Gastrocnemius medialis (tissue), 4 donors: ENCODE data around the gene CCNC. TPM values are rescaled to one million over a fixed set of nuclear protein-coding genes. Genes with fewer than 3 reads are reported as not detected.

Experiments used
- ATAC-seq, 2 donors: fragments of 150-250 bp; one replicate each; pipeline ENCODE4 v1.9.1; 2016
- DNase-seq, 2 donors: peaks; one replicate each; pipeline ENCODE4 v3.0.0-alpha.2; 2019
- H3K27ac ChIP-seq, 4 donors: fragments of 200-600 bp; sonication (generic); 1 replicate in 1 of 4; 2 replicates in 3 of 4; pipeline ENCODE4 v1.5.1; 2016 to 2018; ENCODE audit warnings: mild to moderate bottlenecking in 2 of 4, moderate library complexity in 1 of 4
- H3K27me3 ChIP-seq, 3 donors: fragments of 200-600 bp; sonication (generic) in 2 of 3; 1 replicate in 1 of 3; 2 replicates in 2 of 3; pipeline versions ENCODE4 v1.5.1 to v1.6.0; 2016 to 2019; ENCODE audit warnings: mild to moderate bottlenecking in 1 of 3, moderate library complexity in 1 of 3
- H3K36me3 ChIP-seq, 2 donors: fragments of 200-600 bp; sonication (generic) in 1 of 2; one replicate each; pipeline ENCODE4 v1.5.1; 2017 to 2018
- H3K4me1 ChIP-seq, 2 donors: fragments of 200-600 bp; sonication (generic) in 1 of 2; one replicate each; pipeline ENCODE4 v1.5.1; 2016 to 2017; ENCODE audit warnings: mild to moderate bottlenecking in 2 of 2
- H3K4me3 ChIP-seq, 4 donors: fragments of 200-600 bp; sonication (generic) in 3 of 4; 1 replicate in 1 of 4; 2 replicates in 3 of 4; pipeline ENCODE4 v1.5.1; 2016 to 2019; ENCODE audit warnings: mild to moderate bottlenecking in 2 of 4
- H3K9me3 ChIP-seq, 3 donors: fragments of 200-600 bp; sonication (generic) in 2 of 3; 1 replicate in 1 of 3; 2 replicates in 2 of 3; pipeline ENCODE4 v1.5.1; 2016 to 2019
- POLR2A ChIP-seq, 2 donors: fragments of 450-650 bp; IDR thresholded peaks; one replicate each; pipeline ENCODE4 v1.6.1; 2017; ENCODE audit warnings: antibody characterized with exemption in 2 of 2, mild to moderate bottlenecking in 2 of 2, moderate library complexity in 2 of 2
- in situ Hi-C, 4 donors: fragments of 200-750 bp; cut with MboI; loops; one replicate each; pipeline versions ENCODE4 v1.15.0 to v1.8.0; 2017; ENCODE audit warnings: low sequenced_read_pairs in 4 of 4
- intact Hi-C: fragments of 100-400 bp; cut with DNase I; formaldehyde crosslinking; loops from one replicate; pipeline ENCODE4 v1.15.1; 2023; ENCODE audit warnings: low total_unique reads
- total RNA-seq, 4 donors: library from RNA; depleted of rRNA; stranded (reverse); fragments of >200 nt; gene quantifications; one replicate each; pipeline versions ENCODE4 v1.1.0 to v1.2.3, GENCODE V29; 2016
- TF ChIP-seq, protein P1 (sequence below), 5 experiments: fragments of 450-650 bp in 3 of 5; fragments of 200-600 bp in 2 of 5; sonication (generic) in 2 of 5; IDR thresholded peaks in 4 of 5; conservative IDR thresholded peaks in 1 of 5; 1 replicate in 4 of 5; 2 replicates in 1 of 5; pipeline ENCODE4 v1.5.1; 2016 to 2019; ENCODE audit warnings: antibody characterized with exemption in 5 of 5, mild to moderate bottlenecking in 3 of 5, moderate library complexity in 3 of 5

CCNC gene
- total RNA-seq, 4 donors from 2014 or later: 18.1 to 45.4 (median 25.8) TPM

DNA sequence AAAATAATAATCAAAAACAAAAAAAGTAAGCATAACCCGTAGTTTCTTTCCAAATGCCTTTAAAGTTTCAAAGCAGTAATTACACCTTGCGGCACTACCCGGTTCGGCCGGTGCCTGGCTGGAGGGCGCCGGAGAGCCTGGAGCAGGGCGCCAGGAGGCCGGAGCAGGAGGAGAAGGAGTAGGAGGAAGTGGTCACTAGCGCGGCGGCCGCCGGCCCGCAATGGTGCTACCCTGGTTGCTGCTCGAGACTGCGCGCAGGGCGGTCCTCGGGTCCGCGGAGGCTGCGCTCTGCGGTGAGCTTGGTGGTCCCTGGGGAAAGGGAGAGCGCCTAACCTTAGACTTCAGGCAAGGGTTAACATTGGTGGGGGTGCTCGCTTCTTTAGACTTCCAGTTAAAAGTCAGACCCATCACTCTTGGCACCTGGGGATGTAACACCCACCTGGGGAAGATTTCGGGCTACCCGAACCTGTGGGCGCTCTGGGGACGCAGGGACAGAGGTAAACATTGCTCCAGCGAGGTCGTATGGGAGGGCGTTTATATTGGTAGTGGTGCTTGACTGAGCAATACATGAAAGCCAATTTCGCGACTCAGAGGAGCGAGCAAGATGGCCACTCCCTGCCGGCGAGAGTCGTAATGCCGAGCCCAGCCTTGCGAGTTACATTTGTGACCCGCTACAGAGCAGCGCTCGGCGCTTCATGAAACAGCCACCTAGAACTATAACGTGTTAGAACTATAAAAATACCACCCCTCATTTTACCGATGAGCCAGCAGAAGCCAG lies 47.4 kb downstream of the CCNC start:
- TF ChIP-seq POLR2A (IDR thresholded peaks at IDR 0.05): peak; percentile 87 to 88
- TF ChIP-seq, protein P1, sequence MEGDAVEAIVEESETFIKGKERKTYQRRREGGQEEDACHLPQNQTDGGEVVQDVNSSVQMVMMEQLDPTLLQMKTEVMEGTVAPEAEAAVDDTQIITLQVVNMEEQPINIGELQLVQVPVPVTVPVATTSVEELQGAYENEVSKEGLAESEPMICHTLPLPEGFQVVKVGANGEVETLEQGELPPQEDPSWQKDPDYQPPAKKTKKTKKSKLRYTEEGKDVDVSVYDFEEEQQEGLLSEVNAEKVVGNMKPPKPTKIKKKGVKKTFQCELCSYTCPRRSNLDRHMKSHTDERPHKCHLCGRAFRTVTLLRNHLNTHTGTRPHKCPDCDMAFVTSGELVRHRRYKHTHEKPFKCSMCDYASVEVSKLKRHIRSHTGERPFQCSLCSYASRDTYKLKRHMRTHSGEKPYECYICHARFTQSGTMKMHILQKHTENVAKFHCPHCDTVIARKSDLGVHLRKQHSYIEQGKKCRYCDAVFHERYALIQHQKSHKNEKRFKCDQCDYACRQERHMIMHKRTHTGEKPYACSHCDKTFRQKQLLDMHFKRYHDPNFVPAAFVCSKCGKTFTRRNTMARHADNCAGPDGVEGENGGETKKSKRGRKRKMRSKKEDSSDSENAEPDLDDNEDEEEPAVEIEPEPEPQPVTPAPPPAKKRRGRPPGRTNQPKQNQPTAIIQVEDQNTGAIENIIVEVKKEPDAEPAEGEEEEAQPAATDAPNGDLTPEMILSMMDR (IDR thresholded peaks at IDR 0.05 in 4 of 5, conservative IDR thresholded peaks at IDR 0.05 in 1 of 5): peak; percentile 82 to 97 (median 91)
- Histone ChIP-seq H3K4me1 (peaks cover 7 to 13% of the 10 kb centered on the region in 2 donors), H3K4me3 (peak overlapping the region; percentile 78 to 93 (median 90)), H3K36me3 (no peaks in the 10 kb centered on the region), H3K27ac (peak overlapping the region; percentile 88 to 93 (median 90)), H3K27me3 (no peaks in the 10 kb centered on the region), H3K9me3 (no peaks in the 10 kb centered on the region)
- DNase-seq (peak; percentile 76 to 80), ATAC-seq (peak; percentile 91 to 94)
- intact Hi-C loops (loop anchor here (1.0 kb wide), 2 partner anchors 47 to 225 kb away; partner anchors contain the start of gene CCNC), in situ Hi-C loops (no loop called here)

- peaks cover 11 to 18% of the 10 kb centered on the region in 2 donors for H3K4me1 ChIP-seq
- H3K36me3 ChIP-seq: no peaks in the 10 kb centered on the region
- no peaks in the 10 kb centered on the region for H3K27me3 ChIP-seq
- in situ Hi-C loops (loop anchor here in 3 of 4 donors (10.0 kb wide), 3 partner anchors 45 to 95 kb away; partner anchors contain the start of genes CCNC (in 2 of the 3) and PNISR (in 1 of the 3)), intact Hi-C loops (no loop called here)
- DNase-seq (no peak), ATAC-seq (no peak)
- no peak overlapping the region for H3K4me3 ChIP-seq
- TF ChIP-seq, protein P1 (IDR thresholded peaks at IDR 0.05 in 4 of 5, conservative IDR thresholded peaks at IDR 0.05 in 1 of 5): no peak
- no peak for TF ChIP-seq POLR2A (IDR thresholded peaks at IDR 0.05)
- no peaks in the 10 kb centered on the region for H3K9me3 ChIP-seq
- no peak overlapping the region for H3K27ac ChIP-seq
These were observed 49.0 kb downstream of the CCNC start for GRCh38 chr6:99519446-99519845.

DNA sequence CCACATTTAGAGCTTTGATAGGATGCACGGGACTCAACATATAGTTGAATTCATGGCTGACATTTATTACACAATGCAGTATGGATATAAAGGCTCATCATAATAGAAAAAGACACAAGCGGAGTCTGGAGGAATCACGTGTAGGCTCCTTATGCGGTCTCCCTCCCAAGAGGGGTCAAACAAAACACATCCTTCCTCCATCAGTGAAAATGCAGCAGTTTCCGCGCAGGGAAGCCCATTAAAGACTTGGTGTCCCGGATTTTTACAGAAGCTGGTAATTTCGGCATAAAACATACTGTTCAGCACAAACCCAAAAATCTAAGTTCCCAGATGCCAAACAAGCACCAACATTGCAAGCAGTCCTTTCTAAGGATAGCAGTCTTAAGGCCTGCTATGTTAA lies 54.4 kb downstream of the CCNC start:
- intact Hi-C loops: loop anchor here (2.0 kb wide), 1 partner anchor 89 kb away; the partner anchor contains the start of gene PNISR

GRCh38 chr6:99512033-99512432 lies 56.4 kb downstream of the CCNC start:
- DNase-seq (no peak), ATAC-seq (no peak)
- H3K36me3 ChIP-seq: peaks cover 0 to 6% of the 10 kb centered on the region in 2 donors
- in situ Hi-C loops (loop anchor here in 3 of 4 donors (10.0 kb wide), 3 partner anchors 53 to 87 kb away; partner anchors contain the start of genes CCNC (in 2 of the 3) and PNISR (in 1 of the 3)), intact Hi-C loops (no loop called here)
- no peak overlapping the region for H3K27ac ChIP-seq
- no peaks in the 10 kb centered on the region for H3K9me3 ChIP-seq
- H3K4me3 ChIP-seq: no peak overlapping the region
- no peaks in the 10 kb centered on the region for H3K27me3 ChIP-seq
- peaks cover 15 to 27% of the 10 kb centered on the region in 2 donors for H3K4me1 ChIP-seq
- TF ChIP-seq, protein P1 (IDR thresholded peaks at IDR 0.05 in 4 of 5, conservative IDR thresholded peaks at IDR 0.05 in 1 of 5): no peak
- no peak for TF ChIP-seq POLR2A (IDR thresholded peaks at IDR 0.05)

More for the DNA sequence above, 54.4 kb downstream of the CCNC start:
- Histone ChIP-seq H3K9me3 (no peaks in the 10 kb centered on the region), H3K27me3 (no peaks in the 10 kb centered on the region), H3K36me3 (no peaks in the 10 kb centered on the region), H3K4me1 (peaks cover 15 to 27% of the 10 kb centered on the region in 2 donors), H3K4me3 (peak overlapping the region; percentile 61 to 87 (median 74)), H3K27ac (peak overlapping the region in 3 of 4 donors; percentile 86 to 95 (median 92))
- TF ChIP-seq, protein P1 (IDR thresholded peaks at IDR 0.05 in 4 of 5, conservative IDR thresholded peaks at IDR 0.05 in 1 of 5): no peak
- TF ChIP-seq POLR2A (IDR thresholded peaks at IDR 0.05): no peak
- DNase-seq: no peak
- no peak for ATAC-seq
- in situ Hi-C loops: loop anchor here in 3 of 4 donors (10.0 kb wide), 3 partner anchors 51 to 89 kb away; partner anchors contain the start of genes CCNC (in 2 of the 3) and PNISR (in 1 of the 3)
